22Rv1 (cell line): ENCODE measurements around the gene POU2F2.

Source experiments
- CTCF ChIP-seq: fragments of 450-650 bp; IDR thresholded peaks from 2 replicates; pipeline ENCODE4 v1.5.1; 2017; ENCODE audit warnings: mild to moderate bottlenecking
- ZFX ChIP-seq: fragments of 450-650 bp; IDR thresholded peaks from 2 replicates; pipeline ENCODE4 v1.6.1; 2017; ENCODE audit warnings: antibody characterized with exemption, borderline replicate concordance

- TF ChIP-seq CTCF (no peak), ZFX (no peak)
Observed at GRCh38 chr19:42177686-42178019, 45.4 kb upstream of the POU2F2 start.
